ENCODE results near the gene POLD3.
"Not testable (repeated sequence)": the region's sequence is repeated elsewhere in the genome, so short reads cannot be mapped to it uniquely, and the experiment has no call there.

POLD3 gene

DNA sequence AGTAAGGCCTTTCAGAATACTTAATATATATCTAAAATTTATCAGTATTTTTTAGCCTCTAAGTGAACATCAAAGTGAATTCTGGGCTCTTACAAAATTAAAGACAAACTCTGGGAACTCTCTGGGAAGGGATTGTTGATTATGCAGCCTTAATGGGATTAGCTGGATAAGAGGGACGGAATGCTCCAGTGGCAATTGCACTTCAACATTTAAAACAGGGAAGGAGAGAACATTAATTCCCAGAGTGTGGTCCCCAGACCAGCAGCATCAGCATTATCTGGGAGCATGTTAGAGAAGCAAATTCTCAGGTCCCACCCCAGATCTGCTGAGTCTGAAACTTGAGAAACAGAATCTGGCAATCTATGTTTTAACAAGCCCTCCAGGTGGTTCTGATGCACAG is 46.5 kb downstream of the POLD3 start:
- DNase-seq = no peak

DNA sequence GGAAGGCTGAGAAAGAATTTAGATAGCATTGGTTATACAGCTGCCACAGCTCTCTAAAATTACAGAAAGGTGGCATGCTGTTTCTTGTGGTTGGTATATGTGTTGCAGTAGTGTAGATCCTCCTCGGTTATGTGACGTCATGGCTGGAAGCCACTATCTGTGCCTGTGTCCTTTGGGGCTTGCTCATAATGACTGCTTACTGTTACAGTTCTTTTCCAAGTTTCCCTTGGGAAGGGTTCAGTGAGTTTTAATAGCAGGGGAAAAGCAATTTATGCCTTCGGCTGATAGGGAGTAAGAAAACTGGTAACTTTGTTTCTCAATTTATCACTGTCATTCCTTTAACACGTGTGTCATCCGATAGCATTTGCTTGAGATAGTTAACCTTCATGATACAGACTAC is 47.2 kb downstream of the POLD3 start:
- DNase-seq = no peak

DNA sequence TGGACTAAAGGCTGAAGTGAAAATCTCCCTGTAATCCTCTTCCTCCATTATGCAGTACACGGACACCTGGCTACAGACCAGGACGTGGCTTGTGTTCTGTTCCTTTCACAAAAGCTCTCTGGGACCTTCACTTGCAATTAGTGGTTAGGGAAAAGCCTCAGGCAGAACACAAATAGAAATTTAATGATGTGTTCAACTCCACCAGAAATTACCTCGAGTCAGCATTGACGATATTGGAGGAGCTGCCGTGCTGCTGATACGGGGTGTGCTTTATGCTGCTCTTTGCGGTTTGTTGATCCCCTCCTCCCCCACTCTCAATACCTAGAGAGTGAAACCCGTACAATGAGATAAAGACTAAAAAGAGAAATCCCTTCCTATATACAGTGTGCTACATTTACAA is 48.9 kb downstream of the POLD3 start:
- DNase-seq = peak; percentile 85 to 94

DNA sequence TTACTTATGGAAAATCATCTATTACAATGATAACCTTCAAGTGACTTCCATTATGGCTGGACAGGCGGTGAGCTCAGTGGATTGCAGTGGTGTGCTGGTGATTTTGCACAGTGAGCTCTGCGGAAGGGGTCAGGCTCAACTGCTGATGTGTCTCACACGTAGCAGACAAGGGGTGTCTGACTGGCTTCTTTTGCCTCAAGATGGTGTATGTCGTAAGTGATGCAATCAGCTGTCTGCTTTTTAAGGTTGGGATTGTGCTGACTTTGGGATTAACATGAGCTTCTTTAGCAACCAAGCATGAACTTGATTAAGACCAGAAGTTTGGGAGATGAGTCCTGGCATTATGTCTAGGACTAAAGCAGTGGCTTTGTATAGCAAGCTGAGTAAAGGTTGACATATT is 49.5 kb downstream of the POLD3 start:
- no peak for DNase-seq

DNA sequence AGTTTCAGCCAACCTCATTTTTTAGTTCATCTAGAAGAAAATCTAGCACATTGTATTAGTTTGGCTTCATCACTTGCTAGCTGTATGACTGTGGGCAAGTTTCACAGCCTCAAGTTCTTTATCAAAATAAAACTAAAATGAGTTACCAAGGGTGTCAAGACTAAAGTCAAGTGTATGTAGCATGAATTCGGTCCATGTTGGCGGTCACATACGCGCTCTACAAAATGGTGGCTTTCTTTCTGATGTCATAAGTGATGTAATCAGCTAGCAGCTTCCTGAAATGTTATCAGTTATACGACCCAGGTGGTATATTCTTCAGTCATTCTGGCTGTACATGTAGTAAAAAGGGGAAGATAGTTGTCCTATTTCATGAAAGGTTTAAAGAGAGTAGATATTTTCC is 50.5 kb downstream of the POLD3 start:
- DNase-seq = no peak

DNA sequence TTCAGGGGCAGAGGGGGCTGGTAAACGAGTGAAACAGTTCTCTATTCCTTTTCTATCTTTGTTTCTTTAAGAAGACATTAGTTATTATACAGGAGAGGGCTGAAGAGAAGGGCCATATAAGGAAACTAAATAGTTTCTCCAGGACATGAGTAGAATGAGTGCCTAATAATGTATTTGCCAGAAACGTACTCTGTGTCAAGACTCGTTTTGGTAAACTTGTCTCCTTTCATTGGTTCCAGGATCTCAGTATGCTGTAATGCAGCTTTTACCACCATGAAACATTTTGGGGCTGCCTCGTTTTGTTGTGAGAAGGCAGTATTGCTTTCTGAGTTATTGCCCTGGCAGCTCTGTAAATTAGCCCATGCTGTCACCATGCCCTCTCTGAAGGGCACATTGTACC is 51.7 kb downstream of the POLD3 start:
- DNase-seq = no peak

DNA sequence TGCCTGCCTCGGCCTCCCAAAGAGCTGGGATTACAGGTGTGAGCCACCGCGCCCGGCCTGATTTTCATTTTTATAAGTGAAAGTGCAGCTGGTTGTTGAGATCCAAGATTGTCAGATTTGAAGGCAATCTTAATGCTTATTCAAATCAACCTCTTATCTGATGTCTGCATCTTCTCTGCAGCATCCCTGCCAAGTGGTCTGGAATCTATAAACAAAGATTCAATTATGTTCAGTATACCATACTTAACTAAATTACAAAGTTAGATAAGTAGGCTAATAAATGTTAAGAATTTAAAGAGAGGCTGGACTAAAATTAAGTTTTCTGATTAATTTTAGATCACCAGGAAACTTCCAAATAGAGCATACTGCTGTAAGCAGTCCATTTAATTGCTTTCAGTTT is 53.8 kb downstream of the POLD3 start:
- DNase-seq = no peak

DNA sequence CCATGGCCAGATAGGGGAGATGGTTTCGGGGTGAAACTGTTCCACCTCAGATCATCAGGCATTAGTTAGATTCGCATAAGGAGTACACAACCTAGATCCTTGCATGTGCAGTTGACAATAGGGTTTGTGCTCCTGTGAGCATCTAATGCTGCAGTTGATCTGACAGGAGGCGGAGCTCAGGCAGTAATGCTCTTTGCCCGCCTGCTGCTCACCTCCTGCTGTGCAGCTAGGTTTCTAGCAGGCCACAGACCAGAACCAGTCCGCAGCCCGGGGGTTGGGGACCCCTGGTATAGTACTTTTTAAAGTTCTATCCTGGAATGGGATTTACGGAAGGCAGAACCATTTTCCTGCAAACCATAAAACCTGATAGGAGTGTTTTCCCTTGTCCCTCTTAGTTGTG is 54.6 kb downstream of the POLD3 start:
- DNase-seq = no peak

DNA sequence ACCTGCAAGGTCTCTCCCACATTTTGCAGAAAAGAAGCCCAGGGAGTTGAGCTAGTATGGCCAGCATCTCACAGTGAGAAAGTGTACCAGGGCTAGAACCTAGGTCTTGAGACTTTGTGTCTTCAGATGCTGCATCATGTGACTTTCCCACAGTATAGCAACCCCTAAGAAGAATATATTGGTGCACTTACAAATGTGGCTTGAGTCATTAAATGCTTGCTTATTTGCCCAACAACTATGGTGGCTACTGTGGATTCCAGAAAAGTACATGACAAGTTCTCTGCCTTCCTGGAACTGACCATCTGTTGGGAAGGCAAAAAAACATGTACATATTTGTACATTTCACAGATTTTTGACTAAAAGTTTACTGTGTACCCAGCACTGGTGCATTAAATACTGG is 55.0 kb downstream of the POLD3 start:
- no peak for DNase-seq

DNA sequence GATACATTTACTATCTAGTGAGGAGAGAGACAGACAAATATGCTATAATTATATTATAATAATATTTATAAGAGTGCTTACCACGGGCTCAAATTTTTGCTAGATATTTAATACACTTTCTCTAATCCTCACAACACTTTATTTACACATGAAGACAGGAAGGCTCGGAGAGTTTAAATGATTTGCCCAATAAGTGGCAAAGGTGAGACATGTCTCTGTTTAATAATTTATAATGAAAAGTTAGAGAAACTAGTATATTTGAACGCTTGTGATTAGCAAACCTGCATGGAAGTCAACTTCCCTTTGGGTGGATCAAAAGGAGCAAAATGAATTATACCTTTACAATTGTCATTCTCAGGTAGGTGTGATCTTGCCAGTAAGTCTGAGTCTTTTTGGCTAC is 55.4 kb downstream of the POLD3 start:
- no peak for DNase-seq

DNA sequence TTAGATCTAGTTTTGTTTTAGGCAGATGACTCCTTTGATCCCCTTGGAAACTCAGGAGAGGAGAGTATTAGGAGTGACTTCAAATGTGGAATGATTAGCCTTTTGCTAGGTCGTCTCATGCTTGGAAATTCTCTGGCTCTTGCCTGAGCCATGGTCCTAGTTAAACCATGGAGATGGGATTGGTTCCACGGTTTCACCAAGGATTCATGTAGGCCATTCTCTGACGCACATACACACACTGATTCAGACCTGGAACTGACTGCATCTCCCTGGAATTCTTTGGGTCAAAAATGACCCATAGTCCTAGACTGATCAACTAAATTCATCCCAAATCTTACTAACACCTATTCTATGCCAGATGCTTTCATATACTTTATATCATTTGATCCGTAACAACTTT is 56.5 kb downstream of the POLD3 start:
- DNase-seq = no peak

DNA sequence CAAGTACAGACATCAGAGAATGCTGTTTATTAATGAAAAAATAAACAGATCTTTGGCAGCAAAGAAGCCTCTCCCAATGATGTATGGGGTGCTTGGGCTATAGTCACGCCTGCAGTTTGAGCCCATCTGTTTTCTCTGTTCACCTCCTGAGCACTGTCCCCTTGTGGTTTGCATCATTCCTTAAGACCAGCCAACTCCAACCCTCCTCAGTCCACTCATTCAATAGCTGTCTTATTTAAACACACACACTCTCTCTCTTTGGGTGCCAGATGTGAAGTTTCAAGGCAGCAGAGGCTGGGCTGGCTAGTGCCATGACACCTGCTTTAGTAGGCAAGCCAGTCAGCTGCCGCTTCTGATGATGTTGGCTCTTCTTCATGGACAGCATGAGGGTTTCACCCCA is 58.1 kb downstream of the POLD3 start:
- no peak for DNase-seq

DNA sequence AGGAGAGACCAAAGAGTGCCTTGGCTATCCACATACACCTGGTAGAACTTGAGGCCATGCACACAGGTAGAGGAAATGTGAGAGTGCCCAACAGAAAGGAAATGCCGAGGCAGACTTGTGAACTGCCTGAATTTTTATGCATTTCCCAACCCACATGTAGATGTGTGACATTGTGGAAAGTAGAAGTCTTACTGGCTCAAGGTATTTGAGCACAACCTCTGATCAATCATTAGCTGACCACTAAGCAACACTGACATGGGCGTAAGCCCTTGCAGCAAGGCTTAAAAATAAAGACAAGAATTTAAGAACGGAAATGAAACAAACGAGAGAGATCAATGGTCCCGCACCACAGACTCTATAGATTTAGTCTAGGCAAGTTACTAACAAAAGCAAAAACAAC is 62.6 kb downstream of the POLD3 start:
- no peak for DNase-seq

DNA sequence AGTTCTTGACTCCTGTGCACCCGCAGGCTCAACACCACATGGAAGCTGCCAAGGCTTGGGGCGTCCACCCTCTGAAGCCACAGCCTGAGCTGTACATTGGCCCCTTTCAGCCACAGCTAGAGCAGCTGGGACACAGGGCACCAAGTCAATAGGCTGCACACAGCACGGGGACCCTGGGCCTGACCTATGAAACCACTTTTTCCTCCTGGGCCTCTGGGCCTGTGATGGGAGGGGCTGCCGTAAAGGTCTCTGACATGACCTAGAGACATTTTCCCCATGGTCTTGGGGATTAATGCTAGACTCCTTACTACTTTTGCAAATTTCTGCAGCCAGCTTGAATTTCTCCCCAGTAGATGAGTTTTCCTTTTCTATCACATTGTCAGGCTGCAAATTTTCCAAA is 66.7 kb downstream of the POLD3 start:
- not testable (repeated sequence) for DNase-seq

DNA sequence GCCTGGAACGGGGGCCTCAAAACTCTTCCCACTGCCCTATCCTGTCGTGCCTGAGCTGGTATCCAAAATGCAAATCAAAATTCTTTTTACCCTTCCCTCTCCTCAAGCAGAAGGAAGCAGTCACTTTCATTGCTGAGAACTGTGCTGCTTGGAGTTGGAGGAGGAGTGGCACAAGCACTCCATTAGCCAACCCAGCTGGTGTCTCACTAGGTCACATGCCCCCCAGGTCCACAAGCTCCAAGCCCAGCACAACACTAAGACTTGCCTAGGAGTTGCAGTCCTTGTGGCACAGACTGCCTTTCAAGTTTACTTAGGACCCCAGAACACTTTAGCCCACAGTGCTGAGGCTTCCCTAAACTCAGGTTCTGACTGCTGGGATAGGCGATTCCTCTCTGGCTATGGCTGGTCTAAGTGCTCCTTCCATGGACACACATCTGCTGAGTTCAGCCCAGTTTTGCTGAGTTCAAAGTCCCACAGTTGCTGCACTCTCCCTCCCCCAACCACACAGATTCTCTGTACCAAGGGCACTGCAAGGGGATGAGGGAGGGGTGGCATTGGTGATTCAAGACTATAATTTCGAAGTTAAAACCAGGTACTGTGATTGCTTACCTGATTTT is 70.2 kb downstream of the POLD3 start:
- no peak for DNase-seq

DNA sequence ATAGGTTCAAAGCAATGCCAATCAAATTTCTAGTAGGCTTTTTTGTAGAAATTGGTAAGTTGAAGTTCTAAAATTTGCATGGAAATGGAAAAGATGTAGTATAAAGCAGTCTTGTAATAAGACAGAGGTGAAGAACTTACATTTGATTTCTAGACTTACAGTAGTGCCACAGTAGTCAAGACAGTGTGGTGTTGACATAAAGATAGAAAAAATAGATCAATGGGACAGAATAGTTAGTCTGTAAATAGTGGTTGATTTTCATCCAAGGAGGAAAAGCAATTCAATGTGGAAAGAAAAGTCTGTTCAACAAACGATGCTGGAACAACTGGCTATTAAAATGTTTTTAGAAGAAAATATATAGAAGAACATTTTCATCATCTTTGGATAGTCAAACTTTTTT is 70.9 kb downstream of the POLD3 start:
- no peak for DNase-seq

DNA sequence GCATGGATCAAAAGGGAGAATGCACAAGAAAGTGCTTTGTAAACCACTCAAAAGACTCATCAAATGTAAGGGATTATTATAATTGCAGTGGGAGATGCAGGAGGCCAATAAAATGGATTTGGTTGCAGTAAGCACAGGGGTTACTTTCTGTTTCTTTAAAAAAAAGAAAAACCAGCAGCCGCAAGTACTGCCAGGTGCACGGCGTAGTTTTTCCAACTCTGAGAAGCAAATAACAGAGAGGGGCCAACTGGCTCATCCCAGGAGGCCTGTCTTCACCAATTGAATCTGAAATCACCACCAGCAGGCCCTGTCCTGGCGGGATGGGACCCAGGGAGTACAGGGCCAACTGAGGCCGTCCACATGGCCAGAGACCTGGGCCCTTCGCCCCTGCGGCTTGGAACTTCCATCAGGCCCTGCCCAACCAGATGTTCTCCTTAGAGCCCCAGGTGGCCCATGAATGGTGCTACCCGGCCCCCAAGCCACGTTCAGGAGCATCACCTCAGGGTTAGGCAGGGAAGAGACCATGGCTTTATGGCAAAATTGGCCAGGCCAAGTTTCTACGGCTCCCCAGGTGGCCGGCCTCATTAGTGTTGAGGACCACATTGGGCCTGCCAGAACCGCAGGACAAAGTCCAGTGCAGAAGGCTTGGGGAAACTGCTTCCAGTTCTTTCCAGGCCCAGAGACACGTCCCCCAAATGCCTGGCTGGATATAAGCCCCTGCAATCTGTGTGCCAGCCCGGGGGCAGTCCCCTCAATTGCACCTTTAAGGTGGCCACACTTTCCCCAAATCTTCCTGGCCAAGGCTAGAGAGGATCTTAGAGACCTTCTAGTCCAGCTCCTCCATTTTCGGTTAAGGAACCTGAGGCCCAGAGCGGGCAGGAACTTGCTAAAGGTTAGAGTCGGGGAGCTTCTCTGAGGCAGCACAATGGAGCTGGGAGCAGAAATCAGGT is 77.1 kb downstream of the POLD3 start:
- no peak for DNase-seq

DNA sequence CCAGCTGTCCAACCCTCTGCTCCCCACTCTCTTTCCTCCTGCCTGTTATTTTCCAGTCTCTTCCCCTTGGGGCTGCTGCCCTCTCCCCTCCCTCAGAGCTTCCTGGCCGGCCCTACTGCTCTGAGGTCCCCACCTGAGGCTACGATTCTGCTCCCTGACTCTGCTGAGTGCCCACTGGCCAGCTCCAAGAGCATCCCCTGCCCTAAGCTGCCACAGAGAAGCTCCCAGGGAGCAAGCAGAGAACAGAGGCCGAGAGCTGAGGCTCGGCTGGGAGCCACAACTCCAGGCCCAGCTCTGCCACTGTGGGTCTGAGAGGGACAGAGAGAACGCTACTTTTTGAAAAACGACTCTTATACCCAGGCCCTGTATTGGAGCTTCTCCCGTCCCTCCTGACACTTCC is 77.8 kb downstream of the POLD3 start:
- no peak for DNase-seq

DNA sequence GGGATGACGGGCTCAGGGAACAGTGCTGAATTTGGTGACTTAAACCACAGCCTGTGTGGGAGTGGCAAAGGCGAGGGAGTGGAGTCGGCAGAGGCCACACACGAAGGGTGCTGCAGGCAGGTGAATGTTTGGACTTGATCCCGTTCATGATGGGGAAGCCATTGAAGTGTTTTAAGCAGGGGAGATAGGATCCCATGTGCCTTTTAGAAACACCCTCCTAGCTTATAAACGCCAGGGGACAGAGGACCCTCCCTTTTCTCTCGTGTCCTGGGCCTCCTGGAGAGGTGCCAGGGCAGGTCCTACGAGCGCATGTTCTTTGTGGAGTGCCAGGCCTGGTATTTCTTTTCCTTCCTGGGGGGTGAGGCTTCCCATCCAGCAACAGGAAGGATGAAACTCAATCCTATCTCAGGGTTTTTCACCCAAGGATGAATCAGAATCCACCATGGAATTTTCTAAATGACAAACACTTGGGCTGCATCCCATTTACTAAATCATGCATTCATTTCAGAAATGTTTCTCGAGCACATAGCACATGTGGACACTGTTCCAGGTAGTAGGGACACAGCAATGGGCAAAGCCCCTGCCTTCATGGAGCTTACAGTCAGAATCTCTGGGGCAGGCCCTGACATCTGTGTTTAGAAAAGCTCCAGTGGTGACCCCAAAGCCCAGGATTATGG is 79.3 kb downstream of the POLD3 start:
- DNase-seq = no peak

DNA sequence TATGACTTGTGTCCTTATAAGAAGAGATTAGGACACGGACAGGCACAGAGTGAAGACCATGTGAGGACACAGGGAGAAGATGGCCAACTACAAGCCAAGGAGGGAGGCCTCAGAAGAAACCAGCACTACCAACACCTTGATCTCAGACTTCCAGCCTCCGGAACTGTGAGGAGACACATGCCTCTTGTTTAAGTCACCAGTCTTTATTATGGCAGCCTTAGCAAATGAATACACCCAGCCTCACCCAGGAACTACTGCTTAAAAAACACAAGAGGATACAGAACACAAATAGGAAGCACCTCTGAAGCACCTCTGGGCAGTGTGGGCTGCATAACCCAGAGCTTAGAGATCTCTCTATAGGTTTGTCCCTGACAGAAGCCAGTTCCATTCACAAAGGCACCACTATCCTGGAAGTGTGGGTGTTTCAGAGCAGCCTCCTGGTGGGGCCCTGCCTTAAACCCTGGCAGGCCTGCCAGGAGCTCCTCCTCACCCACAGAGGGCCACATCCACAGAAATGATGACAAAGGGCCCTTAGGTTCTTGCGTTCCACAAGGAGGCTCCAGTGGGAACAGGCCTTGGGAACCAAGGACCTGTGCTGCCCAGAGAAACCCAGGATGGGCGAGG is 80.1 kb downstream of the POLD3 start:
- peak in 1 of 2 experiments; percentile 30 for DNase-seq

DNA sequence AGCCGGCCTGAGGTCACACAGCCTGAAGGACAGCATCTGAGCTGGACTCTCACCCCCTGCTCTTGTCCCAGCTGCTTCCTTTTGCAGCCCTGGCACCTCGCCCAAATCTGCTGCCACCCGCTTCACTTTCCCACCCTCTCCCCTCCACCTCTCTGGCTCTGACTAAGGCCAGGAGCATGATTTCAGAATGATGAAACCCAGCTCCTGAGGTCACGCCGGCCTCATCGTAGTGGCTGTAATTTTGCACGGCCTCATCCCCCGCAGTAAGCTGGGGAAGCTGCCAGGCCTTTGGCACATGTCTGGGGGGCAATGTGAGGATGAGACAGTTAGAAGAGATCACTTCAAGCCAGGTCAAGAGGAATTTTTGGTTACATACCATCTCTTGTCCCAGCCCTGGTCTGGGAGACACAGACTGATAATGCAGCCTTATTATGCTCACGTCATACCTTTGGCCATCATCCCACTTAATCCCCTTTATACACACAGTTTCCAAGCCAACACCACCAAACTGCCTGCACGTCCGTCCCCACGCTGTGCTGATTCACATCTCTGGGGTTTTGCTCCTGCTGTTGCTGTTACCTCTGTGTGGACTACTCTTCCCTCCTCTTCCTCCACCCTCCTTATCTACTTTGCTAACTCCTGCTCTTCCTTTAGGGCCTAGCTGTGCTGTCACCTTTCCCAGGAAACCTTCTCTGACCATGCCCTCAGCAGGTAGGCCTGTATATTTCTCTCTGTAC is 80.7 kb downstream of the POLD3 start:
- peak; percentile 21 to 61 for DNase-seq

DNA sequence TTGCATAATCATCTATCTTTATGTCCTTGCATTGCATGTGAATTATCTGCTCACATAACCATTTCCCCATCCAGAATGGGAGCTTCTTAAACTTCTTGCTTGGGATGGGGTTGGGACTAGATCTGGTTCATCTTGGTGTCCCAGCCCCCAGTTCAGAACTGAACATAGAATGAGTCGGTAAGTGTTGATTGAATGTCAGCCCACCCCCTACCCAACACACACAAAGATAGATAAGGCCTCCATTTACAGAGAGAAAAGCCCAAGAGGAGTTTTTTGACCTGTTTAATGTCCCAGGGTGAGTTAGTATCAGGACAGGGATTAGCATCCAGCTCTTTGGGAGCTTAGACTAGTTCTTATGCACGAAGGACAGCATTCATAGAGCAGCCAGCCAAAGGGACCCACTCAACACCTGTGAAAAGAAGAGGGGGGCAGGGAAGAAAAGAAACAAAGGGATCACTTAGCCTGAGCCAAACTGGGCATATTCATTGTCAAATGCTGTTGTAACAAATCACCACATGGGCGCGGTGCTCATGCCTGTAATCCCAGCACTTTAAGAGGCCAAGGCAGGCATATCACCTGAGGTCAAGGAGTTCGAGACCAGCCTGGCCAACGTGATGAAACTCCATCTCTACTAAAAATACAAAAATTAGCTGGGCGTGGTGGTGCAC is 81.4 kb downstream of the POLD3 start:
- DNase-seq = no peak
